Right renal cortex interstitium (tissue), 3 donors: ENCODE data around the gene CNTN1. TPM values are rescaled to one million over a fixed set of nuclear protein-coding genes. Genes with fewer than 3 reads are reported as not detected.

Experiments used
- DNase-seq, 3 donors: peaks; one replicate each; pipeline ENCODE4 v3.0.0-alpha.2; 2013; ENCODE audit warnings: low read depth in 3 of 3, low spot score in 2 of 3
- polyA plus RNA-seq, 3 donors: library from polyadenylated mRNA; unstranded; fragments of 120-200 nt; gene quantifications; one replicate each; pipeline ENCODE4 v1.2.1, GENCODE V29; 2013; ENCODE audit not compliant: insufficient read length in 3 of 3

CNTN1 gene
- 10 to 100 TPM; 43.2 to 56.5 (median 51.0) TPM for polyA plus RNA-seq

DNA sequence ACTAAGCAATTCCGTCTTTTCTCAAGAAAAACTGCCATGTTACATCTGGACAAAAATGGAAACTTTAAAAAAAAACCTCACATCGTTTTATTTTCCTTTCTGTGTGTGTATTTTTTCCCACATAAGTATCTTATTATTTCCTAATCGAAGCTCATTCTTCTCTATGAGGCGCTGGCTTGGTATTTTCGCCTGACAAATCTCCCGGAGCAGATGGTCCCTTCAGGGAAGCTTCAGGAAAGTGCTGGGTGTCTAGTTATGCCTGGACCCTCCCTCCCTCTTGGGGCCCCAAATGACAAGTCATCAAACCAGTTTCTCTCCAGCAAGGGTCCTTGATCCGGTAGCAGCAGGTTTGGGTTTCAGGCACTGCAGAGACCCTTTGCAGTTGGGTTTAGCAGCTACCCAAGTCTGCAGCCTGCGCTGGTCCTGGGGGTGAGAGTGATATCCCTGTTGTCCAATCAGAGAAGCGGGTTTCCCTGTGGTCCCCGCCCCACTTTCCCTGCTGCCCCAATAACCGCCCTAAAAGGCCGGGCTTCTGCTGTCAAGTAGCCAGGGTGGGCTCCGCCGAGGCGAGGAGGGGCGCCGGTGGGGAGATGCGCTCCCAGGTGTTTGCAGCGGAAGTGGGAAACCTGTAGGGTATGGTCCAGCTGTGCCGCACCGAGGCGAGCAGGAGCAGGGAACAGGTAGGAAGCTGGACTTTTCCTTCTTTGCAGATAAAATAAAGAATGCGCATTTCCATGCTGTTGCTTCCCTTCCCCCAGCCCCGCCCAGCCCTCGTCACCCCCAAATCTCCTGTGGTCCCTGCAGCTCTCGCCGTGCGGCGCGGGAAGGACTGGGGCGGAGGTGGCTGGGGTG lies at the start of gene CNTN1:
Gene CNTN1, plus strand, starts transcription at position 527 of the 852 bp plus-strand sequence.
- peak; percentile 56 to 84 (median 75) for DNase-seq

- no peak for DNase-seq
Observed at GRCh38 chr12:40643506-40643905, 48.7 kb upstream of the CNTN1 start.

DNA sequence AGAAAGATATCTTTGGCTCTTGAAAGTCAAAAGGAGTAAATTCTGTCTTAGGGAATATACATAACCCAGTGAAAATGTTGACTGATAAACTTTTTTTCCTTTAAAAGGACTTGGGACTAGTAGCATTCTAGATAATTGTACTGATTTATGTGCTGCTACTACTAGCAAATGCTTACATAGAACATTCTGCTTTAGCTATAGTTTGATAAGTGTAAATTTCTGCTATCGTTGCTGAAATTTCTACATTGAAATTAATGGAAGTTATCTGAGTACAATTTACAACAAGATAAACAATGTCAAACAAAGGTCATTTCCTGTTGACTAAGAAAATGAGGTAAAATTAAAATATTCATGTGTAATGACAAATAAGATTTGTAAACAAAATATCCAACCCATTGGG lies 48.3 kb upstream of the CNTN1 start:
- DNase-seq = no peak

GRCh38 chr12:40644708-40645107 lies 47.5 kb upstream of the CNTN1 start:
- DNase-seq = no peak

DNA sequence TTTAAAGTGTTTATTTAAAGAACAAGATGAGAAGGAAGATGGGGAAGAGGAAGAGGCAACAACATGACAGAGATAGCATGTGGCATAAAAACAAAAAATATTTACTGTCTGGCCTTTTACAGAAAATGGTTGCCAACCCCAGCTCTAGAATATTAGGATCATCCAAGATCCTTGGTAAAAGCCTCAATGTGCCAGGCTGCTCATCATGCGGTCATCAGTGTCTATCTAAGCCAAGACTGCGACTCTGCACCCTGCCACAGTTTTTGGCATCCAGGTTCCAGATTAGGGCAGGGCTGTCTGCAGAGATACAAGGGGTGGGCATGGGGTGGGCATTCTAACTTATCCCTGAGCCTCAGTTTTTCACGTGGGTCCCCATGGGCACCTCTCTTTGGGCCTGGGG lies 46.9 kb upstream of the CNTN1 start:
- no peak for DNase-seq

DNA sequence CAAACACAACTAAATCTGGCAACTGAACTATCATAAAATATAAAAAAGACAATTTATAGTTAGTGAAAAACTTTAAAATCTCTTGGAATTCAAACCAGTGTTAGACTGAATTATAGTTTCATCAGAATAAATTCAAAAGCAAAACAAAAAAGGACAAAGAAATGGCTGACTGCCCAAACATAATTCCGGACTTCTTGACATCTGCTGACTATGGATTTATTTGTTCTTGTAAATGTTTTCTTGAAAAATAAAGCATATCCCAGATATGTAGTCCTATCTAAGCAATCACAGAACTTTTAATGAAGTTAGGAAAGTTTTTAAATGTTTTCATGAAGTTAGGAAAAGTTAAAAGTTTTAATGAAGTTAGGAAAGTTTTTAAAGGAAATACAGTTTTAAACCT lies 45.8 kb upstream of the CNTN1 start:
- no peak for DNase-seq

- no peak for DNase-seq
Observed at GRCh38 chr12:40646911-40647310, 45.3 kb upstream of the CNTN1 start.

GRCh38 chr12:40647651-40648050 lies 44.6 kb upstream of the CNTN1 start:
- no peak for DNase-seq

DNA sequence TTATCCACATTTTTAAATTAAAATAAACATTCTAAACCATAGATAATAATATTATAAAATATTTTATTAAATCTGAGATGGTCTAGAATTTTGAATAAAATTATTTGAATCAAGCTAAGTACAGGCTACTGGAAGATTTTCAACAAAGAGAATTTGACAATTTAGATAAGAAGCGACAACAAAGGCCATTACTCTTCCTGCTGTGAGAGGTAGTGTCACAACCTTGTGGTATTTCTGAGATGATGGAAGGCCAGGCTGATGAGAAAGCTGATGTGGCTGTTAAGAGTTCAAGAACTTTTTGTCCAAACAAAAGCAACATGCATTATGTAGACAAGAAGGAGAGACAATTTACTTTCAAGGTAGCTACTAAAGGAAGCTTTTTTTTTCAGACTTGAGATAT lies 43.7 kb upstream of the CNTN1 start:
- DNase-seq = no peak

DNA sequence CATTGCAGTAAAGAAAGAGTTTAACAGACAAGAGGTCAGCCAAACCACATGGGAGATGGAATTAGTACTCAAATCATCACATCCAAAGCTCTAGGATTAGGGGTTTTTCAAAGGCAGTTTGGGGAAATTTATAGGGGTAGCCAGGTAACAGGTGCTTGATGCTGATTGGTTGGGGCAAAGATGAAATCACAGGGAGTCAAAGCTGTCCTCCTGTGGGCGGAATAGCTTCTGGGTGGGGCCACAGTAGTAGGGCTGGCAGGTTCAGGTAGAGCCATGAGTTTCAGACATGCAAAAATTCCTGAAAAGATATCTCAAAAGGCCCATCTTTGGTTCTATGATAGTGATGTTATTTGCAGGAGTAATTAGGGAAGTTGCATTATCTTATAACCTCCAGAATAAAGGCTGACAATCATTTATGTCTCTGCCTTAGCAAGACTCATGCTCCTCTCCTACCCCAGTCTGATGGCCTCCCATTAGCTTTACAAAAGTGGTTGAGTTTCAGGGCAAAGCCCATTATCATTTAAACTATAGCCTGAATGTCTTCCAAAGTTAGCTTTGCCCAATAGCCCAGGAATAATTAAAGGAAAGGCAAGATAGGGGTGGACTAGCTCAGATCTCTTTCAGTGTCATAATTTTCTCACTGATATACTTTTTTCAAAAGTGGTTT lies 42.1 kb upstream of the CNTN1 start:
- DNase-seq = no peak

DNA sequence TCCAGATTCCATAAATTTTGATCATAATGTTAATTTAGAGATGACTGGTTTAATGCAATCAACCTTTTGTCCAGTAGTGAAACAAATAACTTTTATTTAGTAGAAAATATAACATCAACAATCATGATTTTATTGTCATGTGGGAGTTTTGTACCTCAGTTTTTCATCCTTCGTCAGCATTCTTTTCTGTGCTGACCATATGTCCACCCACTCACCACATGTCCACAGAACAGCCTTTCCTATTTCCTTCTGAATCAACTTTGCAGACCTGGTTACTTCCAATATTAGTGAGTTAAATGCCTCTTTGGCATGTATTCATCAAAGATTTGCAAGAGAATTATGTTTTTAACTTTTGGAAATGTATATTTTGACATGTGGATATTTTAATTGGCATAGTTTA lies 36.8 kb upstream of the CNTN1 start:
- DNase-seq = no peak

GRCh38 chr12:40662366-40662765 lies 29.9 kb upstream of the CNTN1 start:
- no peak for DNase-seq

- no peak for DNase-seq
Observed at GRCh38 chr12:40663781-40664180, 28.5 kb upstream of the CNTN1 start.

DNA sequence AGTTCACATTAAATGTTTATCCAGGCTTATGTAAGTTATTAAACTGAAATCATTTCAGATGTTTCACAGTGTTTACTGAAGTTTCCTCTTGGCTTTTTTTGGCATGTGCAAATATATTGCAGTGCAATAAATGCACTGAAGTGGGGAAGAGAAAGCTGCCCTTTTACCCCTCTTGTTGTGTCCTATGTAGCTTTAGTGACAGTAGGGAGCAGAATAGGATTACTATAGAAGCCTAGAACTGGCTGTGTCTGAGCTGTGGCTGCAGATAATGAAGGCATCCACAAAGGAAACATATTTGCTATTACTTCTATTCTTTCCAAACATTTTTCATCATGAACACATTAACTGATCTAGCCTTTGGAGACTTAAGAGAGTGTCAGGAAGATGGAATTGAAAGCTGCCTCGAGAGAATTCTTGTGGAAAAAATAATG lies 24.1 kb upstream of the CNTN1 start:
- DNase-seq = no peak

GRCh38 chr12:40672741-40673271 lies 19.4 kb upstream of the CNTN1 start:
- DNase-seq = peak in 2 of 3 donors; percentile 45 to 48

GRCh38 chr12:40681148-40681547 lies 11.1 kb upstream of the CNTN1 start:
- DNase-seq = no peak

GRCh38 chr12:40684986-40685385 lies 7.3 kb upstream of the CNTN1 start:
- no peak for DNase-seq

GRCh38 chr12:40688085-40688725 lies 4.0 kb upstream of the CNTN1 start:
- DNase-seq = no peak

DNA sequence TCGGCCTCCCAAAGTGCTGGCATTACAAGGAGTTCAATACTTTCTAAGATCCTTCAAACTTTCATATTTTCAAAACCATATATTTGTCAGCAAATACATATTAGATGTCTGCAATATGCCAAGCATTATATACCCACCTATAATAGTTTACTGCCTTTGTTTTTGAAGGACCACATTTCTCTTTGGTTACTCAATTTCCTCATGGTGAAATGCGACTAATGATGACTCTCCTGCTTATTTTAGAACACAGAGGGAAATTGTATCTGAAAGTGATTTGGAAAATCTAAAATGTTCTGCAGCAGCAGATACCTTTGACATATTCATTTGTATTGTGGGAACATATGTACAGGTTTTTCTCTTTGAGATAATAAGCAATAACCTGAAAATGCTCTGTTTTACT lies 2.7 kb upstream of the CNTN1 start:
- no peak for DNase-seq

DNA sequence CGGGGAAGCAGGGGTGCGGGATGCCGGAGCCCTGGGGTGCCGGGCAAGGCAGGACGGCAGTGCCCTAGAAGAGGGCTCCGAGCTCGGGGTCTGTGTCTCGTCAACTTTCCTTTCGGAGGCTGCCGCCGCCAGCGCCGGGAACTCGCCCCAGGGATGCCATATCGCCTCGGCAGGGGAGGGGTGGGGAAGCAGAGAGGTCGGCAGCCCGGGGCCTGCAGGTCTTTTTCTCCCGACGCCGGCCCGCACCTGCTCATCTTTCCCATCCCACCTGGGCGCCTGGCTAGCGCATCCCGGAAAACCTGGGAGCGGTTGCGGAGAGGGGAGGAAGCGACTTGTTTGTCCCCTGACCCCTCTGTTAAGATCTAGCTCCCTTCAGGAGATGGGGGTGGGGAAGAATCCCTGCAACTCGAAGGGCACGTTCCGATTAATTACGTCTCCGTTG lies 547 bp downstream of the CNTN1 start:
- no peak for DNase-seq

DNA sequence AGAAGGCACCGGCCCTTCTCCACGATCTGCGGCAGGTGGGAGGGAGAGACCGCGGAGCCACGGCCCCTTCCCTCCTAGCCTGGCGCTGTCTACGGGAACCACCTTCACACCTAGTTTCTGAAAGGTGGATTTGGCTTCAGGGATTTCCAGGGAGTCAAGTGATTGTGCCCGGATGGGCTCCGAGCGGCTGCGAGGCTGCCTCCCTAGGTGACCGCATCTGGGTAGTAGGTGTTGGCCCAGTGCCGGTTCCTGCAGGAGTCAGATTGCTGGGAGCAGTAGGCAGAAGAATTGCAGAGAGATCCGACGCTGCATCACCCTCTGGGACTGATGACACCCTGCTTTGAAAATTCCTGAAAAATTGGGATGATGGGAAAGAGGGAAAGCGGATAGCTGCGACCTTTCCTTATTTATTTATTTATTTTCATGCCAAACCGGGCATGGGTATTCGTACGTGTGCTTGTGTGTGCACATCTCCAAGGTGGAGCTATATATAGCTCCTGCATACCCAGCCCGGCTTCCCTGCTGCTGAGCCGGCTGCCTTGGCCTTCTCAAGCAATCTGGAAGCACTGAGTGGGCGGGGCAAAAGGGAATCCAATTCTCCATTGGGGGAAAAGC lies 1.1 kb downstream of the CNTN1 start:
- peak in 1 of 3 donors; percentile 10 for DNase-seq
